Activated naive CD4-positive, alpha-beta T cell treated with Interleukin-2 at 50 U/mL for 16 hours (primary cell): ENCODE results near the gene SH2D4B.

ENCODE experiments used
- DNase-seq: peaks from one replicate; pipeline ENCODE4 v3.0.0-alpha.2; 2020

SH2D4B gene

GRCh38 chr10:80694930-80695329 lies 157.2 kb downstream of the SH2D4B start:
- DNase-seq, result no peak
